Mucosa of stomach (tissue), 1 donor: ENCODE results near the gene EYA2.

Experiments used
- H3K27me3 ChIP-seq: one replicate; pipeline ENCODE4 v1.7.0; 2013; ENCODE audit warnings: mild to moderate bottlenecking, low read length; ENCODE audit not compliant: control insufficient read depth, insufficient read depth
- H3K36me3 ChIP-seq: one replicate; pipeline ENCODE4 v1.7.0; 2013; ENCODE audit warnings: low read length; ENCODE audit not compliant: control insufficient read depth, insufficient read depth
- H3K4me1 ChIP-seq: one replicate; pipeline ENCODE4 v1.7.0; 2013; ENCODE audit warnings: mild to moderate bottlenecking, low read length; ENCODE audit not compliant: control insufficient read depth, insufficient read depth
- H3K4me3 ChIP-seq: one replicate; pipeline ENCODE4 v1.7.0; 2013; ENCODE audit warnings: low read length
- H3K9ac ChIP-seq: one replicate; pipeline ENCODE4 v1.7.0; 2013; ENCODE audit warnings: mild to moderate bottlenecking, low read length, moderate library complexity
- H3K9me3 ChIP-seq: one replicate; pipeline ENCODE4 v1.7.0; 2013; ENCODE audit warnings: mild to moderate bottlenecking, low read length, moderate library complexity; ENCODE audit not compliant: control insufficient read depth
- donor health status: Pancreatic carcinoma.

EYA2 gene

DNA sequence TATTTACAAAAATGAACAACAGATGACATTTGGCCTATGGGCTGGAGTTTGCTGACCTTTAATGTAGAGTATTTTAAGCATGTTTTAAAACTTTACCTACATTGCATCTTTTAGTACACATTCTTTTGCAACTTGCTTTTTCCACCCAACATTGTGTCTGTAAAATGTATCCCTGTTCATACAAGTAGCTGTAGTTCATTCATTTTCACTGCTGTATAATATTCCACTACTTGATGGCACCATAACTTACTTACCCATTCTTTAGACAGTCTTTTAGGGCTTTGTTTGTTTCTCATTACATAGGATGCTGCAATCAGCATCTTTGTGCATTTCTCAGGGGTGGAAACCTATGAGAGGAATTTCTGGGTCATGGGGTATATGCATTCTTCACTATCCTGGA, 115.1 kb downstream of the EYA2 start:
- no peak overlapping the region for H3K9ac ChIP-seq
- H3K4me1 ChIP-seq = no peaks in the 10 kb centered on the region
- H3K27me3 ChIP-seq = no peaks in the 10 kb centered on the region
- no peaks in the 10 kb centered on the region for H3K9me3 ChIP-seq
- H3K36me3 ChIP-seq = no peaks in the 10 kb centered on the region
- H3K4me3 ChIP-seq = no peak overlapping the region

- H3K4me3 ChIP-seq = no peak overlapping the region
Measured at GRCh38 chr20:47011984-47012383, 117.3 kb downstream of the EYA2 start.

DNA sequence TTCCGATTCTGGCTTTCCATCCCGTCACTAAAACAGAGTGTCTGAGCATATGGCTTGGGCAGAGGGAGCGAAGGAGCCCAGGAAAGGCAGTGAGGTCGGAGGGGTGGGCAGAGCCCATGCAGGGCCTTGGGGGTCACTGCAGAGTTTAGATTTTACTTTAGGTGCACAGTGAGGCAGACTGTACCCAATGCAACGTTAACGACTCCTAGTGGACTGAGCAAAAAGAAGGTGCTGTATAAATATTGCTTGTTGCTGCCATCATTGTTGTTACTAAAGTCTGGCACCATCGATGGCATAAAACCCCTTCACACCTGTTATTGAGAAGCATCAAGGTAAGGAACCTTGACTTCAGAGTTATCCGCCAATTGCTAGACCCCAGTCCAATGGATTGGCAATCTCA, 119.0 kb downstream of the EYA2 start:
- Histone ChIP-seq H3K9ac (no peak overlapping the region), H3K4me1 (no peaks in the 10 kb centered on the region), H3K9me3 (no peaks in the 10 kb centered on the region), H3K4me3 (no peak overlapping the region), H3K27me3 (no peaks in the 10 kb centered on the region), H3K36me3 (no peaks in the 10 kb centered on the region)

More at GRCh38 chr20:47011984-47012383, 117.3 kb downstream of the EYA2 start:
- no peak overlapping the region for H3K9ac ChIP-seq
- H3K27me3 ChIP-seq = no peaks in the 10 kb centered on the region
- no peaks in the 10 kb centered on the region for H3K36me3 ChIP-seq
- H3K9me3 ChIP-seq = no peaks in the 10 kb centered on the region
- no peaks in the 10 kb centered on the region for H3K4me1 ChIP-seq

DNA sequence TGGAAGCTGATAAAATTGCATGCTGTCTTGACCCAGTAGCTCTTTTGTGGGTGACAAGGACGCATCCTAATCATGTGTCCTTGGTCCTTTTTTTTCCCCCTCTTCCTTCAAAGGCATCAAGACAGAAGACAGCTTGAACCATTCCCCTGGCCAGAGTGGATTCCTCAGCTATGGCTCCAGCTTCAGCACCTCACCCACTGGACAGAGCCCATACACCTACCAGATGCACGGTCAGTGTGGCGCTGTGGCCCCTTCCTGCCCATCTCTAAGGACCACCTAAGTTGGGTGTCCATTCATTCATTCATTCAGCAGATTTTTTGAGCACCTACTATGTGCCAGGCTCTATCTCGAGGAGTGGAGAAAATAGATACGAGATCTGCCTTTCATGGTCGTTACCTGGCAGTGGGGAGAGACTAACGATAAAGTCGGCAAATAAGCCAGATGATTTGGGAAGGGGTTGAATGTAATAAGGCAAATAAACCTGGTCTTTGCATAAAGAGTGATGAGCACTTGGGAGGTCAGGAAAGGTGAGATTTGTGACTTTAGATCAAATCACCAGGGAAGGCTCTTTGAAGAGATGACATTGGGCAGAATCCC, 121.5 kb downstream of the EYA2 start:
- Histone ChIP-seq H3K27me3 (no peaks in the 10 kb centered on the region), H3K4me3 (no peak overlapping the region), H3K9ac (no peak overlapping the region), H3K36me3 (no peaks in the 10 kb centered on the region), H3K9me3 (no peaks in the 10 kb centered on the region), H3K4me1 (no peaks in the 10 kb centered on the region)

DNA sequence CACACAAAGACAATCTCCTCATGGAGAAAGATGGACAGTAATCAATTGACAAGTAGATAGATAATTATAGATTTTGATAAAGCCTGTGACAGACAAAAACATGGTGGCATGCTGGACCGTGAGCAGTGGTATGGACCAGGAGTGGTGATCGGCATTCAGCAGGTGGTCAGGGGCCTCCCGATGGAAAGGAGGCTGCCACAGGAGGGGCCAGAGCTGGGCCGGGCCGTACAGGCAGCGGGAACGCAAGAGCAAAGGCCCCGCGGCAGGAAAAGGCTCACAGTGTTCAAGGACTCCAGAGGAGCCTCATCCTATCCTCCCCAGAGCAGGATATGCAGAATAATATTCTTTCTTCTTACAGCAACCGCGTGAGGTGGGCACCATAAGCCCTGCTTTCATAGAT, 123.7 kb downstream of the EYA2 start:
- Histone ChIP-seq H3K36me3 (no peaks in the 10 kb centered on the region), H3K27me3 (no peaks in the 10 kb centered on the region), H3K4me1 (no peaks in the 10 kb centered on the region), H3K9me3 (no peaks in the 10 kb centered on the region), H3K4me3 (no peak overlapping the region), H3K9ac (no peak overlapping the region)

DNA sequence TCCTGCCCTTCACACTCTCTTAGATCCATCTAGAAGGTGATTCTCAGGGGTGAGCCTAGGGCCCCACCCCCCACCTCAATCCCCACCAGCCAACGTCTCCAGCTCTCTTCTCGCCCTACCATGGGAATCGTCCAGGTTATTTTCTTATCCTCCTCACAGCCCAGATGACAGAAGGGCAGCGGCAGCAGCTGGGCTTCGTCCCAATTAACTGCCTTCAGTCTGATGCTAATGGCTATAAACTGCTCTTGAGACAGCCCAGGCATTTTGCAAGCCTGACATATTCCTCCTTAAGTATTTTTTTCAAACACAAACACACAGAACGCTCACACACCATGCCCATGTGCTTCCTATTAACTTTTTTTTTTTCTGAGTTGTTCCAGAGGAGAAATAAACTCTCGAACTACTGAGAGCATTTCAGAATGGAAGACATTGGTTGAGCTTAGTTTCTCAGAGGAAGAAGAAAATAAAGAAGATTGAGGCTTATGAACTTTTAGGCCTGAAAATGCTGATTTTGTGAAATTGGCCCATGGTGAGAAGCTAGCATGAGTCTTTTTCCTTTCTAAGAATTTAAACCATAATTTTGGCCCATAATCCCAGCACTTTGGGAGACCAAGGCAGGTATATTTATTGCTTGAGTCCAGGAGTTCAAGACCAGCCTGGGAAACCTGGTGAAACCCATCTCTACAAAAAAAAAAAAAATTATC, 124.6 kb downstream of the EYA2 start:
- Histone ChIP-seq H3K4me1 (no peaks in the 10 kb centered on the region), H3K27me3 (no peaks in the 10 kb centered on the region)

DNA sequence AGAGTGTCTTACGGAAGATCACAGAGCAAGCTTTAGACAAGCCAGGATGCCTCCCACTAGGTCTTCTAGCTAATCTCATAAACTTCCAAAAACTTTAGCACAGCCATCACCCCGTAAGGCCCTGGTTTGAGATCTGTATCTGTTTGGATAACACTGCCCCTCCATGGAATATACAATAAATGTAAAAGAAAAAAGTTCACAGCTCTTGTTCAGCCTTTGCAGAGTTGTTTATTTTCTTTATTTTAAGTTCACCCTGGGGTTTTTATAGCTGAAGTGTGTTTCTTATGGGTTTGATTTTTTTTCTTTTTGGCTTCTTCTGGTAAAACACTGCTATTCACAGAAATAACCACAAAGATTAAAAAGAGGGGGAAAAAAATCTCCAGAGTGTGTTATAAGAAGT, 125.6 kb downstream of the EYA2 start:
- Histone ChIP-seq H3K4me1 (no peaks in the 10 kb centered on the region), H3K4me3 (no peak overlapping the region), H3K9me3 (no peaks in the 10 kb centered on the region), H3K36me3 (no peaks in the 10 kb centered on the region), H3K27me3 (no peaks in the 10 kb centered on the region), H3K9ac (no peak overlapping the region)

More for the DNA sequence above, 124.6 kb downstream of the EYA2 start:
- H3K9me3 ChIP-seq = no peaks in the 10 kb centered on the region
- no peaks in the 10 kb centered on the region for H3K36me3 ChIP-seq
- H3K9ac ChIP-seq = no peak overlapping the region
- no peak overlapping the region for H3K4me3 ChIP-seq

DNA sequence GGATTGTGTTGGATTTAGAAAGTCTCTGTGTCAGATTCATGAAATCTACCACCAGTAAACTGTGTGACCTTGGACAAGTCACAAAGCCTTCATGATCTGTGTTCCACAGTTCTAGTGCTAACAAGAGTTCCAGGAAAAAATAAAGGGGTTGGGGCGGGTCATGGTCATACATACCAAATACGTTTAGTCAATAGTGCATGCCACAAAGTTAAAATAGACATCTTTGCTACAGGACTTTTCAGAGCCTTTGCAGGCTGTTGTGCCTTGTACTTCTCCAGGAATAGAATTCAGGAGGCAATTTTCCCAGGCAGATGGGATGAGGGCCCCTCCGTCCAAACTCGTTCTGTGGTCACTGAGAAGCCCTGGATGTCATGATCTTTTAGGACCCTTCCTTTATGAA, 127.2 kb downstream of the EYA2 start:
- Histone ChIP-seq H3K36me3 (no peaks in the 10 kb centered on the region), H3K4me3 (no peak overlapping the region), H3K9ac (no peak overlapping the region), H3K4me1 (no peaks in the 10 kb centered on the region), H3K27me3 (no peaks in the 10 kb centered on the region), H3K9me3 (no peaks in the 10 kb centered on the region)

GRCh38 chr20:47024461-47024937, 129.9 kb downstream of the EYA2 start:
- Histone ChIP-seq H3K27me3 (no peaks in the 10 kb centered on the region), H3K4me3 (no peak overlapping the region), H3K36me3 (no peaks in the 10 kb centered on the region), H3K4me1 (no peaks in the 10 kb centered on the region), H3K9ac (no peak overlapping the region), H3K9me3 (peaks cover 4% of the 10 kb centered on the region)

GRCh38 chr20:47027042-47027441, 132.4 kb downstream of the EYA2 start:
- H3K9ac ChIP-seq = no peak overlapping the region
- no peaks in the 10 kb centered on the region for H3K36me3 ChIP-seq
- no peaks in the 10 kb centered on the region for H3K4me1 ChIP-seq
- H3K27me3 ChIP-seq = no peaks in the 10 kb centered on the region
- H3K4me3 ChIP-seq = no peak overlapping the region
- H3K9me3 ChIP-seq = peaks cover 4% of the 10 kb centered on the region

DNA sequence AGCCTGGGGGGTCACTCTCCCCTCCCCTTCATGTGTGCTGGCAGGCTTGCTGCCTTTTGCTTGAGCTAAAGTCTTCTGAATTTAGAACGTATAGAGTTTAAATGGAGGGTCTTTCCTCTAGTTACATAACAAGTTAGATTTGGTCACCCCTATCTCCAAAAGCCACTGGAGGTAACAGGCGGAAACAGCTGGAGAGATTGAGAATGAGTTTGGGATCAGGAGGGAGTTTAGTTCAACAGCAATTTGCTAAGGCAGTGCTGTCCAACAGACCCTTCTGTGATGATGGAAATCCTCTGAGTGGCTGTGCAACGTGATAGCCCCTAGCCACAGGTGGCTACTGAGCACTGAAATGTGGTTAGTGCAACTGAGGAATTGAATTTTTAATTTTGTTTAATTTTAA, 132.8 kb downstream of the EYA2 start:
- H3K9me3 ChIP-seq = peaks cover 4% of the 10 kb centered on the region
- H3K9ac ChIP-seq = no peak overlapping the region
- no peak overlapping the region for H3K4me3 ChIP-seq
- no peaks in the 10 kb centered on the region for H3K36me3 ChIP-seq
- no peaks in the 10 kb centered on the region for H3K4me1 ChIP-seq
- no peaks in the 10 kb centered on the region for H3K27me3 ChIP-seq

- Histone ChIP-seq H3K27me3 (no peaks in the 10 kb centered on the region), H3K9ac (no peak overlapping the region), H3K9me3 (peaks cover 4% of the 10 kb centered on the region), H3K4me3 (no peak overlapping the region), H3K4me1 (no peaks in the 10 kb centered on the region), H3K36me3 (no peaks in the 10 kb centered on the region)
Measured at GRCh38 chr20:47028487-47028886, 133.8 kb downstream of the EYA2 start.
